Measurements from ENCODE around the gene L3MBTL1. TPM values are rescaled to one million over a fixed set of nuclear protein-coding genes. Genes with fewer than 3 reads are reported as not detected.
"Not testable (repeated sequence)": the region's sequence is repeated elsewhere in the genome, so short reads cannot be mapped to it uniquely, and the experiment has no call there.

The L3MBTL1 gene
- total and polyA plus RNA-seq, 5 donors = 4.4 to 6.1 (median 6.1) TPM

- Histone ChIP-seq H3K27ac (ENCODE audit: low read length) (no peak overlapping the region), H3K9me3 (ENCODE audit: control insufficient read depth, low read length) (no peaks in the 10 kb centered on the region), H3K4me1 (ENCODE audit: control insufficient read depth, insufficient read depth, low read length) (no peaks in the 10 kb centered on the region), H3K27me3 (ENCODE audit: control insufficient read depth, insufficient read depth) (no peaks in the 10 kb centered on the region), H3K4me3 (ENCODE audit: low read length) (no peak overlapping the region)
- WGBS = 91% methylated on average over 9 of the region's 9 CpGs
- ATAC-seq (no peak), DNase-seq (no peak)
- intact Hi-C loops (cut with DNase I) = no loop called here
These were observed 43.2 kb upstream of the L3MBTL1 start for GRCh38 chr20:43464219-43464790.

- H3K4me1 ChIP-seq (ENCODE audit: control insufficient read depth, insufficient read depth, low read length) = no peaks in the 10 kb centered on the region
- DNase-seq (no peak), ATAC-seq (no peak)
- H3K27me3 ChIP-seq (ENCODE audit: control insufficient read depth, insufficient read depth) = no peaks in the 10 kb centered on the region
- intact Hi-C loops (cut with DNase I) = no loop called here
- H3K4me3 ChIP-seq (ENCODE audit: low read length) = no peak overlapping the region
- H3K27ac ChIP-seq (ENCODE audit: low read length) = no peak overlapping the region
- H3K9me3 ChIP-seq (ENCODE audit: control insufficient read depth, low read length) = no peaks in the 10 kb centered on the region
- 97% methylated on average over 2 of the region's 2 CpGs for WGBS
These were observed 41.9 kb upstream of the L3MBTL1 start for GRCh38 chr20:43465625-43465943.

DNA sequence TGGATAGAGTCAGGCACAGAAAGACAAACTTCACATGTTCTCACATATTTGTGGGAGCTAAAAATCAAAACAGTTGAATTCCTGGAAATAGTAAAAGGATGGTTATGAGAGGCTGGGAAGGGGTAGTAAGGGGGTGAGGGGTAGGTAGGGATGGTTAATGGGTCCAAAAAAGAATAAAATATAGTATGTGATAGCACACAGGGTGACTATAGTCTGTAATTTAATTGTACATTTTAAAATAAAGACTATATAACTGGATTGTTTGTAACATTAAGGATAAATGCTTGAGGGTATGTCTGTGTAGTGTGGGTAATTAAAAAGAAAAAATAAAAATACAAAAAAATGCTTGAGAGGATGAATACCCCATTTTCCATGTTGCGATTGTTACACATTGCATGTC, 39.9 kb upstream of the L3MBTL1 start:
- H3K9me3 ChIP-seq (ENCODE audit: control insufficient read depth, low read length) = no peaks in the 10 kb centered on the region
- 95% methylated on average over 1 of the region's 1 CpG for WGBS
- intact Hi-C loops (cut with DNase I) = no loop called here

GRCh38 chr20:43472671-43473380, 34.7 kb upstream of the L3MBTL1 start:
- Histone ChIP-seq H3K27me3 (ENCODE audit: control insufficient read depth, insufficient read depth) (no peaks in the 10 kb centered on the region), H3K4me3 (ENCODE audit: low read length) (no peak overlapping the region), H3K27ac (ENCODE audit: low read length) (no peak overlapping the region), H3K4me1 (ENCODE audit: control insufficient read depth, insufficient read depth, low read length) (peaks cover 2% of the 10 kb centered on the region), H3K9me3 (ENCODE audit: control insufficient read depth, low read length) (no peaks in the 10 kb centered on the region)
- intact Hi-C loops (cut with DNase I) = no loop called here
- WGBS = 70% methylated on average over 11 of the region's 11 CpGs
- DNase-seq (no peak), ATAC-seq (peak; percentile 7 to 33)

More for the DNA sequence above, 39.9 kb upstream of the L3MBTL1 start:
- H3K4me1 ChIP-seq (ENCODE audit: control insufficient read depth, insufficient read depth, low read length) = peaks cover 2% of the 10 kb centered on the region
- DNase-seq (no peak), ATAC-seq (no peak)
- no peak overlapping the region for H3K27ac ChIP-seq (ENCODE audit: low read length)
- H3K27me3 ChIP-seq (ENCODE audit: control insufficient read depth, insufficient read depth) = no peaks in the 10 kb centered on the region
- H3K4me3 ChIP-seq (ENCODE audit: low read length) = no peak overlapping the region

- no peaks in the 10 kb centered on the region for H3K9me3 ChIP-seq (ENCODE audit: control insufficient read depth, low read length)
- peaks cover 2% of the 10 kb centered on the region for H3K4me1 ChIP-seq (ENCODE audit: control insufficient read depth, insufficient read depth, low read length)
- H3K27ac ChIP-seq (ENCODE audit: low read length) = no peak overlapping the region
- no peak overlapping the region for H3K4me3 ChIP-seq (ENCODE audit: low read length)
- no peak for ATAC-seq
- no peak for DNase-seq
- intact Hi-C loops (cut with DNase I) = no loop called here
- 96% methylated on average over 4 of the region's 4 CpGs for WGBS
- no peaks in the 10 kb centered on the region for H3K27me3 ChIP-seq (ENCODE audit: control insufficient read depth, insufficient read depth)
These were observed 34.2 kb upstream of the L3MBTL1 start for GRCh38 chr20:43473381-43473704.

- Histone ChIP-seq H3K4me3 (ENCODE audit: low read length) (no peak overlapping the region), H3K9me3 (ENCODE audit: control insufficient read depth, low read length) (no peaks in the 10 kb centered on the region), H3K27ac (ENCODE audit: low read length) (no peak overlapping the region), H3K4me1 (ENCODE audit: control insufficient read depth, insufficient read depth, low read length) (peaks cover 2% of the 10 kb centered on the region), H3K27me3 (ENCODE audit: control insufficient read depth, insufficient read depth) (no peaks in the 10 kb centered on the region)
- intact Hi-C loops (cut with DNase I) = no loop called here
- DNase-seq (no peak), ATAC-seq (no peak)
- WGBS = 68% methylated on average over 3 of the region's 3 CpGs
These were observed 30.3 kb upstream of the L3MBTL1 start for GRCh38 chr20:43477193-43477592.

DNA sequence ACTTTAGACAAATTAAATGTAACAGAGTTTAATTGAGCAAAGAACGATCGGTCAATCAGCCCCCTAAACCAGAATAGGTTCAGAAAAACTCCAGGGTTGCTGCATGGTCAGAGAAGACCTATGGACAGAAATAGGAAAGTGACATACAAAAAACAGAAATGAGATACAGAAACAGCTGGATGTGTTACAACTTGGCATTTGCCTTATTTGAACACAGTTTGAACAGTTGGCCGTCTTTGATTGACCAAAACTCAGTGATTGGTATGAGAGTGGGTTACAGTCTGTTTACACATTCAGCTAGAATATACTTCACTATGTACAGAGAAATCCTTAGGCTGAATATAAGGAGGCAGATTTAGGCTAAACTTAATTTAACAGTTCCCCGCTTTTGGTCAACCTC, 29.9 kb upstream of the L3MBTL1 start:
- DNase-seq (no peak), ATAC-seq (no peak)
- intact Hi-C loops (cut with DNase I) = no loop called here
- Histone ChIP-seq H3K4me1 (ENCODE audit: control insufficient read depth, insufficient read depth, low read length) (peaks cover under 1% of the 10 kb centered on the region), H3K9me3 (ENCODE audit: control insufficient read depth, low read length) (no peaks in the 10 kb centered on the region), H3K4me3 (ENCODE audit: low read length) (no peak overlapping the region), H3K27me3 (ENCODE audit: control insufficient read depth, insufficient read depth) (no peaks in the 10 kb centered on the region), H3K27ac (ENCODE audit: low read length) (no peak overlapping the region)
- 82% methylated on average over 4 of the region's 4 CpGs for WGBS

- DNase-seq (no peak), ATAC-seq (no peak)
- WGBS = 89% methylated on average over 2 of the region's 2 CpGs
- Histone ChIP-seq H3K4me1 (ENCODE audit: control insufficient read depth, insufficient read depth, low read length) (no peaks in the 10 kb centered on the region), H3K4me3 (ENCODE audit: low read length) (no peak overlapping the region), H3K9me3 (ENCODE audit: control insufficient read depth, low read length) (no peaks in the 10 kb centered on the region), H3K27me3 (ENCODE audit: control insufficient read depth, insufficient read depth) (no peaks in the 10 kb centered on the region), H3K27ac (ENCODE audit: low read length) (no peak overlapping the region)
- intact Hi-C loops (cut with DNase I) = no loop called here
These were observed 17.5 kb upstream of the L3MBTL1 start for GRCh38 chr20:43490038-43490437.

DNA sequence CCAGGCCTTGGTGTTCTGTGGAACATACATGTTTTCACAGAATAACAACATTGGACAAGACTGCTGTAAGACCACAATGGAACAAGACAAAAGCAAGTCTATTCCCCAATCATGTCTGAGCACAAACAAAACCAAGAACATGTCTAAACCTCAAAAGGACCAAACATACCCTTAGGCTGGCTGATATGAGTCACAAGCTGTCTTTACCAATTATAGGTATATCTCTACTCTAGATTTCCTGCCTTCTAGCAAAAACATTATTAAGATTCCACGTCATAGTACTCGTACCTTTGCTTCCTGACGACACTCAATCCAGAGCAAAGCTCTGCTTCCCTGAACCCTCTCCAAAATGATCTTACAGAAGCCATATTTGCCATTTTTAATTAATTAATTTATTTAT, 15.4 kb upstream of the L3MBTL1 start:
- H3K4me1 ChIP-seq (ENCODE audit: control insufficient read depth, insufficient read depth, low read length) = no peaks in the 10 kb centered on the region
- no peak overlapping the region for H3K4me3 ChIP-seq (ENCODE audit: low read length)
- H3K27me3 ChIP-seq (ENCODE audit: control insufficient read depth, insufficient read depth) = no peaks in the 10 kb centered on the region
- WGBS = 90% methylated on average over 3 of the region's 3 CpGs
- ATAC-seq (no peak), DNase-seq (no peak)
- intact Hi-C loops (cut with DNase I) = no loop called here
- no peaks in the 10 kb centered on the region for H3K9me3 ChIP-seq (ENCODE audit: control insufficient read depth, low read length)
- H3K27ac ChIP-seq (ENCODE audit: low read length) = no peak overlapping the region

- Histone ChIP-seq H3K4me3 (ENCODE audit: low read length) (no peak overlapping the region), H3K4me1 (ENCODE audit: control insufficient read depth, insufficient read depth, low read length) (no peaks in the 10 kb centered on the region), H3K27ac (ENCODE audit: low read length) (no peak overlapping the region), H3K27me3 (ENCODE audit: control insufficient read depth, insufficient read depth) (no peaks in the 10 kb centered on the region), H3K9me3 (ENCODE audit: control insufficient read depth, low read length) (no peaks in the 10 kb centered on the region)
- no peak for ATAC-seq
- 42% methylated on average over 2 of the region's 2 CpGs for WGBS
- DNase-seq = no peak
- intact Hi-C loops (cut with DNase I) = no loop called here
These were observed 12.1 kb upstream of the L3MBTL1 start for GRCh38 chr20:43495388-43495787.

DNA sequence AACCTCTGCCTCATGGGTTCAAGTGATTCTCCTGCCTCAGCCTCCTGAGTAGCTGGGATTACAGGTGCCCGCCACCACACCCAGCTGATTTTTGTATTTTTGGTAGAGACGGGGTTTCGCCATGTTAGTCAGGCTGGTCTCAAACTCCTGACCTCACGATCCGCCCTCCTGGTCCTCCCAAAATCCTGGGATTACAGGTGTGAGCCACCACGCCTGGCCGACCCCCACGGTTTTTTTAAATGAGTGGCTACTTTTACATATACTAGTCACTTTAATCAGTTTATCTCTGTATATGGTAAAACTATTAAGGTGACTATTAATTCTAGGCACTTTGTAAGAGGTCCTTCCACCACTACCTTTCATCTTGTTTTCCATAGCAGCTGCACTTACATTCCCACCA, 5.5 kb upstream of the L3MBTL1 start:
- H3K4me1 ChIP-seq (ENCODE audit: control insufficient read depth, insufficient read depth, low read length); H3K27ac ChIP-seq (ENCODE audit: low read length); H3K9me3 ChIP-seq (ENCODE audit: control insufficient read depth, low read length); H3K4me3 ChIP-seq (ENCODE audit: low read length); DNase-seq; ATAC-seq; H3K27me3 ChIP-seq (ENCODE audit: control insufficient read depth, insufficient read depth); intact Hi-C loops (cut with DNase I): not testable (repeated sequence)
- WGBS = 91% methylated on average over 8 of the region's 8 CpGs

GRCh38 chr20:43506238-43506637, 1.3 kb upstream of the L3MBTL1 start:
- Histone ChIP-seq H3K9me3 (ENCODE audit: control insufficient read depth, low read length) (no peaks in the 10 kb centered on the region), H3K27me3 (ENCODE audit: control insufficient read depth, insufficient read depth) (no peaks in the 10 kb centered on the region), H3K4me3 (ENCODE audit: low read length) (no peak overlapping the region), H3K4me1 (ENCODE audit: control insufficient read depth, insufficient read depth, low read length) (no peaks in the 10 kb centered on the region), H3K27ac (ENCODE audit: low read length) (no peak overlapping the region)
- intact Hi-C loops (cut with DNase I) = no loop called here
- 91% methylated on average over 7 of the region's 7 CpGs for WGBS
- no peak for DNase-seq
- no peak for ATAC-seq

All from right cardiac atrium (tissue), 5 donors.